OCI-LY3 (cell line): ENCODE data around the gene CEP70.
"Not testable (repeated sequence)": the region's sequence is repeated elsewhere in the genome, so short reads cannot be mapped to it uniquely, and the experiment has no call there.

Experiments used
- H2AFZ ChIP-seq: fragments of 200-600, 300-600 bp; shearing (Covaris generic); 2 replicates; pipeline ENCODE4 v1.6.0; 2014; ENCODE audit warnings: antibody characterized with exemption, low read depth, low read length
- H3K27ac ChIP-seq: fragments of 200-600, 300-600 bp; sonication (generic); 2 replicates; pipeline ENCODE4 v1.5.1; 2014; ENCODE audit warnings: mild to moderate bottlenecking, low read length, moderate library complexity, mixed read lengths
- H3K27me3 ChIP-seq: fragments of 200-600, 300-600 bp; sonication (generic); 2 replicates; pipeline ENCODE4 v1.6.1; 2014; ENCODE audit warnings: low read depth, low read length, mixed read lengths
- H3K36me3 ChIP-seq: fragments of 200-600, 300-600 bp; sonication (generic); replicated peaks from 2 replicates; pipeline ENCODE3; 2014; ENCODE audit warnings: low read depth, low read length, mixed read lengths
- H3K4me1 ChIP-seq: fragments of 300-600, 200-600 bp; sonication (generic); 2 replicates; pipeline ENCODE4 v1.6.1; 2014; ENCODE audit warnings: low read length, mixed read lengths
- H3K4me2 ChIP-seq: fragments of 200-600, 300-600 bp; sonication (generic); 2 replicates; pipeline ENCODE4 v1.6.1; 2014; ENCODE audit warnings: low read length, mixed read lengths
- H3K4me3 ChIP-seq: fragments of 300-600, 200-600 bp; sonication (generic); 2 replicates; pipeline ENCODE4 v1.5.1; 2014; ENCODE audit warnings: antibody characterized with exemption, mild to moderate bottlenecking, low read length, moderate library complexity
- H3K79me2 ChIP-seq: fragments of 300-600, 200-600 bp; shearing (Covaris generic); 2 replicates; pipeline ENCODE4 v1.6.1; 2014; ENCODE audit warnings: mild to moderate bottlenecking, low read length, mixed read lengths
- H3K9ac ChIP-seq: fragments of 300-600, 200-600 bp; shearing (Covaris generic); 2 replicates; pipeline ENCODE4 v1.6.0; 2014; ENCODE audit warnings: mild to moderate bottlenecking, low read length, moderate library complexity
- H3K9me3 ChIP-seq: fragments of 200-600, 300-600 bp; shearing (Covaris generic); 2 replicates; pipeline ENCODE4 v1.6.1; 2014; ENCODE audit warnings: low read length, mixed read lengths; ENCODE audit not compliant: insufficient read depth
- H4K20me1 ChIP-seq: fragments of 200-600, 300-600 bp; sonication (generic); 2 replicates; pipeline ENCODE4 v1.6.1; 2016; ENCODE audit warnings: low read length, mixed read lengths; ENCODE audit not compliant: insufficient read depth
- EZH2phosphoT487 ChIP-seq: fragments of 200-600 bp; shearing (Covaris generic); IDR thresholded peaks from 2 replicates; pipeline ENCODE4 v1.6.1; 2018; ENCODE audit warnings: antibody characterized with exemption, mixed run types, low read depth
- TF ChIP-seq, protein P1 (sequence below): fragments of 200-600, 300-600 bp; sonication (generic); IDR thresholded peaks from 2 replicates; pipeline ENCODE4 v1.5.1; 2014; ENCODE audit warnings: antibody characterized with exemption, low read length, low read depth

The CEP70 gene

DNA sequence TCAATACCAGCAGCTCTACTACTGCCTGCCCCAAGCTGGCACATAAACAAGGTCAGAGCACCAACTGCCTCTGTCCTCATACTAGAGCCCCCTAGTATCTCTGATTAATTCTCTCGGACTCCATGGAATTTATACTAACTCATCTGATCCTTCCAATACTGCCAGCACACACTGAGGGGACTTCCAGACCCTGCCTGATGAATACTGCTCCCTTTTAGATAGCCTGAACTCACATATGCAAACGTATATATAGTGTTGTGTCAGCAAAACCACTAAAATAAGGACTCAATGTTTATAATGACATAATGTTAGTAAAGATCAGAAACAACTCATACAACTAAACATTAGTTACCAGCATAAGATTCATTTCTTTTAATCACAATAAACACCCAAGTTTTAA is 25.0 kb downstream of the CEP70 start:
- Histone ChIP-seq H3K27ac (no peak overlapping the region), H3K9me3 (no peaks in the 10 kb centered on the region), H3K27me3 (no peaks in the 10 kb centered on the region), H3K36me3 (no peaks in the 10 kb centered on the region), H4K20me1 (no peaks in the 10 kb centered on the region), H3K4me2 (no peak overlapping the region), H3K9ac (no peak overlapping the region), H2AFZ (no peak overlapping the region), H3K79me2 (no peaks in the 10 kb centered on the region), H3K4me1 (peaks cover 5% of the 10 kb centered on the region), H3K4me3 (no peak overlapping the region)
- no peak for TF ChIP-seq EZH2phosphoT487
- TF ChIP-seq, protein P1, sequence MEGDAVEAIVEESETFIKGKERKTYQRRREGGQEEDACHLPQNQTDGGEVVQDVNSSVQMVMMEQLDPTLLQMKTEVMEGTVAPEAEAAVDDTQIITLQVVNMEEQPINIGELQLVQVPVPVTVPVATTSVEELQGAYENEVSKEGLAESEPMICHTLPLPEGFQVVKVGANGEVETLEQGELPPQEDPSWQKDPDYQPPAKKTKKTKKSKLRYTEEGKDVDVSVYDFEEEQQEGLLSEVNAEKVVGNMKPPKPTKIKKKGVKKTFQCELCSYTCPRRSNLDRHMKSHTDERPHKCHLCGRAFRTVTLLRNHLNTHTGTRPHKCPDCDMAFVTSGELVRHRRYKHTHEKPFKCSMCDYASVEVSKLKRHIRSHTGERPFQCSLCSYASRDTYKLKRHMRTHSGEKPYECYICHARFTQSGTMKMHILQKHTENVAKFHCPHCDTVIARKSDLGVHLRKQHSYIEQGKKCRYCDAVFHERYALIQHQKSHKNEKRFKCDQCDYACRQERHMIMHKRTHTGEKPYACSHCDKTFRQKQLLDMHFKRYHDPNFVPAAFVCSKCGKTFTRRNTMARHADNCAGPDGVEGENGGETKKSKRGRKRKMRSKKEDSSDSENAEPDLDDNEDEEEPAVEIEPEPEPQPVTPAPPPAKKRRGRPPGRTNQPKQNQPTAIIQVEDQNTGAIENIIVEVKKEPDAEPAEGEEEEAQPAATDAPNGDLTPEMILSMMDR: no peak

DNA sequence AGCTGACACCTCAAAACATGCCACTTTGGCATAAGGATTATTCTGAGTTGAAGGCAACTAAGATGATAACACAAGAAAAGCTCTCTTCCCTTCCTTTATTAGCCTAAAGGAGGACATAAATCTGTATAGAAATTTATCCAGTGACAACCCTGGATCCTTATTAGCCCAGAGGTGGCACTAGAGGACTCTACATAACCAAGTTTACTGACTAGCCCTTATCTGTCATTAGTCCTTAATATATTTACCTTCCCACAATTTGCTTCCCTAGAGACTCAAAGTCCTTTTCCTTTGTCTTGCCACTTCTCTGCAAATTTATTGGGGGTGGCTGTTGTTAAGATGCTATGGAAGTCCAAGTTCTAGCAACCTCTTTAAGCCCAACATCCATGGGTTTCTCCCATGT is 26.7 kb downstream of the CEP70 start:
- H3K27ac ChIP-seq: no peak overlapping the region
- H3K36me3 ChIP-seq: no peaks in the 10 kb centered on the region
- no peak overlapping the region for H3K9ac ChIP-seq
- peaks cover 5% of the 10 kb centered on the region for H3K4me1 ChIP-seq
- H4K20me1 ChIP-seq: no peaks in the 10 kb centered on the region
- TF ChIP-seq, protein P1: peak; percentile 41
- no peak for TF ChIP-seq EZH2phosphoT487
- no peak overlapping the region for H2AFZ ChIP-seq
- no peaks in the 10 kb centered on the region for H3K9me3 ChIP-seq
- no peaks in the 10 kb centered on the region for H3K27me3 ChIP-seq
- H3K79me2 ChIP-seq: no peaks in the 10 kb centered on the region
- H3K4me2 ChIP-seq: no peak overlapping the region
- no peak overlapping the region for H3K4me3 ChIP-seq

DNA sequence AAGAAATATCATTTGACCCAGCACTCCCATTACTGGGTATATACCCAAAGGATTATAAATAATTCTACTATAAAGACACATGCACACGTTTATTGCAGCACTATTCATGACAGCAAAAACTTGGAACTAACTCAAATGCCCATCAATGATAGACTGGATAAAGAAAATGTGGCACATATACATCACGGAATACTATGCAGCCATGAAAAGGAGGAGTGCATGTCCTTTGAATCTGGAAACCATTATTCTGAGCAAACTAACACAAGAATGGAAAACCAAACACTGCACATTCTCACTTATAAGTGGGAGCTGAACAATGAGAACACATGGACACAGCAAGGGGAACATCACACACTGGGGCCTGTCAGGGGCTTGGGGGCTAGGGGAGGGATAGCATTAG is 27.8 kb downstream of the CEP70 start:
- not testable (repeated sequence) for H3K79me2 ChIP-seq, H2AFZ ChIP-seq

DNA sequence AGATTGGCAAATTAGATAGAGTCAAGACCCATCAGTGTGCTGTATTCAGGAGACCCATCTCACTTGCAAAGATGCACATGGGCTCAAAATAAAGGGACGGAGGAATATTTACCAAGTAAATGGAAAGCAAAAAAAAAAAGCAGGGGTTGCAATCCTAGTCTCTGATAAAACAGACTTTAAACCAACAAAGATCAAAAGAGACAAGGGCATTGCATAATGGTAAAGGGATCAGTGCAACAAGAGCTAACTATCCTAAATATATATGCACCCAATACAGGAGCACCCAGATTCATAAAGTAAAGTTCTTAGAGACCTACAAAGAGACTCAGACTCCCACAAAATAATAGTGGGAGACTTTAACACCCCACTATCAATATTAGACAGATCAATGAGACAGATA is 31.2 kb downstream of the CEP70 start:
- H3K27me3 ChIP-seq, H3K36me3 ChIP-seq, H2AFZ ChIP-seq, H3K4me2 ChIP-seq, H3K9ac ChIP-seq, H3K4me3 ChIP-seq, H3K27ac ChIP-seq, H3K79me2 ChIP-seq, H3K4me1 ChIP-seq, H3K9me3 ChIP-seq, H4K20me1 ChIP-seq: not testable (repeated sequence)

More for the DNA sequence above, 27.8 kb downstream of the CEP70 start:
- H3K4me2 ChIP-seq, H3K27me3 ChIP-seq, H3K4me1 ChIP-seq, H3K36me3 ChIP-seq, H3K9ac ChIP-seq, H3K4me3 ChIP-seq, H3K27ac ChIP-seq, H3K9me3 ChIP-seq, H4K20me1 ChIP-seq: not testable (repeated sequence)

DNA sequence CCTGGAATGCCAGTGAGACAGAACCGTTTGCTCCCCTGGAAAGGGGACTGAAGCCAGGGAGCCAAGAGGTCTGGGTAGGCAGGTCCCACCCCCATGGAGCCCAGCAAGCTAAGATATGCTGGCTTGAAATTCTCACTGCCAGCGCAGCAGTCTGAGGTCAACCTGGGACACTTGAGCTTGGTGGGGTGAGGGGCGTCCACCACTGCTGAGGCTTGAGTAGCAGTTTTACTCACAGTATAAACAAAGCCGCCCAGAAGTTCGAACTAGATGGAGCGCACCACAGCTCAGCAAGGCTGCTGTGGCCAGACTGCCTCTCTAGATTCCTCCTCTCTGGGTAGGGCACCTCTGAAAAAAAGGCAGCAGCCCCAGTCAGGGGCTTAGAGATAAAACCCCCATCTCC is 33.6 kb downstream of the CEP70 start:
- Histone ChIP-seq H3K4me3 (no peak overlapping the region), H3K4me2 (no peak overlapping the region), H3K9ac (no peak overlapping the region), H4K20me1 (no peaks in the 10 kb centered on the region), H3K27ac (no peak overlapping the region), H3K4me1 (no peaks in the 10 kb centered on the region), H3K27me3 (no peaks in the 10 kb centered on the region), H3K79me2 (no peaks in the 10 kb centered on the region), H3K36me3 (peaks cover 2% of the 10 kb centered on the region), H2AFZ (no peak overlapping the region), H3K9me3 (no peaks in the 10 kb centered on the region)
- TF ChIP-seq EZH2phosphoT487: no peak
- TF ChIP-seq, protein P1: no peak
